ENCODE results near the gene CCNB1.
"Not testable (repeated sequence)": the region's sequence is repeated elsewhere in the genome, so short reads cannot be mapped to it uniquely, and the experiment has no call there.

- not testable (repeated sequence) for TF ChIP-seq CTCF, POLR2A (IDR thresholded peaks at IDR 0.05)
These were observed 53.4 kb downstream of the CCNB1 start for GRCh38 chr5:69220371-69220770.
